CD4-positive, alpha-beta memory T cell (primary cell): ENCODE measurements around the gene RANGRF. TPM values are rescaled to one million over a fixed set of nuclear protein-coding genes. Genes with fewer than 3 reads are reported as not detected.

Experiments used
- CTCF ChIA-PET: fragments of 350-600 bp; sonication (Branson Sonifier 250); formaldehyde crosslinking; loops from one replicate; lab custom pipeline; 2021; ENCODE audit warnings: inconsistent platforms; ENCODE audit not compliant: partially characterized antibody; lab: Charles Lee
- POLR2A ChIA-PET: fragments of 350-600 bp; sonication (Branson Sonifier 250); formaldehyde crosslinking; loops from one replicate; lab custom pipeline; 2021; ENCODE audit not compliant: partially characterized antibody; lab: Charles Lee
- DNase-seq, 5 donors: peaks; one replicate each; pipeline versions ENCODE4 v3.0.0 to v3.0.0-alpha.2; 2020 to 2022; ENCODE audit warnings: mixed read lengths in 1 of 5
- H3K27ac ChIP-seq: one replicate; pipeline ENCODE4 v1.7.0; 2013; ENCODE audit warnings: low read depth, low read length
- H3K27me3 ChIP-seq: 2 replicates; pipeline ENCODE4 v1.7.0; 2013; ENCODE audit warnings: mild to moderate bottlenecking, low read length, moderate library complexity; ENCODE audit not compliant: insufficient read depth
- H3K36me3 ChIP-seq: 2 replicates; pipeline ENCODE4 v1.7.0; 2013; ENCODE audit warnings: mild to moderate bottlenecking, low read length, moderate library complexity; ENCODE audit not compliant: insufficient read depth
- H3K4me1 ChIP-seq: 2 replicates; pipeline ENCODE4 v1.7.0; 2013; ENCODE audit warnings: mild to moderate bottlenecking, low read length, moderate library complexity; ENCODE audit not compliant: insufficient read depth
- H3K4me3 ChIP-seq, 2 donors: one replicate each; pipeline ENCODE4 v1.7.0; 2013; ENCODE audit warnings: low read length in 2 of 2, mild to moderate bottlenecking in 1 of 2
- H3K9me3 ChIP-seq, 2 donors: one replicate each; pipeline ENCODE4 v1.7.0; 2013; ENCODE audit warnings: low read length in 2 of 2, control low read depth in 1 of 2; ENCODE audit not compliant: control insufficient read depth in 1 of 2
- H3K27ac Mint-ChIP-seq, 7 donors: one replicate each; pipeline ENCODE4 v1.8.0; 2020 to 2021; ENCODE audit warnings: mixed read lengths in 7 of 7, mild to moderate bottlenecking in 6 of 7, inconsistent platforms in 3 of 7, moderate library complexity in 3 of 7
- H3K27me3 Mint-ChIP-seq, 2 donors: one replicate each; pipeline ENCODE4 v1.8.0; 2020 to 2021; ENCODE audit warnings: mixed read lengths in 2 of 2
- H3K36me3 Mint-ChIP-seq, 2 donors: one replicate each; pipeline ENCODE4 v1.8.0; 2020 to 2021; ENCODE audit warnings: mixed read lengths in 2 of 2, inconsistent platforms in 1 of 2, mild to moderate bottlenecking in 1 of 2
- H3K4me1 Mint-ChIP-seq, 4 donors: one replicate each; pipeline ENCODE4 v1.8.0; 2020 to 2021; ENCODE audit warnings: mixed read lengths in 4 of 4, mild to moderate bottlenecking in 1 of 4
- H3K4me3 Mint-ChIP-seq, 8 donors: one replicate each; pipeline ENCODE4 v1.8.0; 2020 to 2021; ENCODE audit warnings: mixed read lengths in 8 of 8, mild to moderate bottlenecking in 7 of 8, moderate library complexity in 6 of 8, inconsistent platforms in 3 of 8
- H3K9me3 Mint-ChIP-seq, 8 donors: one replicate each; pipeline ENCODE4 v1.8.0; 2020 to 2021; ENCODE audit warnings: mixed read lengths in 8 of 8, mild to moderate bottlenecking in 5 of 8, inconsistent platforms in 3 of 8, moderate library complexity in 1 of 8
- intact Hi-C: fragments of 100-400 bp; cut with micrococcal nuclease; formaldehyde crosslinking; loops from one replicate; pipeline ENCODE4 v1.15.1; 2023
- polyA plus RNA-seq, 2 donors: library from polyadenylated mRNA; unstranded; fragments of 300-500 nt; fragmentation: Illumina TruSeq; gene quantifications; one replicate each; pipeline ENCODE4 v1.2.3, GENCODE V29; 2021
- total RNA-seq, 2 experiments: library from RNA; stranded (reverse); gene quantifications; one replicate each; pipeline ENCODE4 v1.2.3, GENCODE V29; 2021

The RANGRF gene
- total and polyA plus RNA-seq, 4 experiments from 2014 or later, result 39.7 to 96.2 (median 60.1) TPM

- Histone ChIP-seq H3K36me3 (no peaks in the 10 kb centered on the region), H3K9me3 (no peaks in the 10 kb centered on the region), H3K4me3 (peak overlapping the region; percentile 78 to 92), H3K4me1 (peaks cover 26% of the 10 kb centered on the region), H3K27me3 (no peaks in the 10 kb centered on the region), H3K27ac (peak overlapping the region; percentile 73)
- CTCF ChIA-PET, result interaction anchor here (0.6 to 8.9 kb wide), 22 partner anchors 9 to 379 kb away, joined by 3 to 116 read pairs (median 5); partner anchors contain the start of genes ALOXE3, AURKB, BORCS6 and CTC1
- H3K4me3 Mint-ChIP-seq, result peak overlapping the region; percentile 91 to 97 (median 94)
- H3K27me3 Mint-ChIP-seq, result no peaks in the 10 kb centered on the region
- no peak for DNase-seq
- peaks cover 18 to 50% (median 29%) of the 10 kb centered on the region in 4 donors for H3K4me1 Mint-ChIP-seq
- H3K27ac Mint-ChIP-seq, result peak overlapping the region; percentile 92 to 98 (median 96)
- no peaks in the 10 kb centered on the region for H3K9me3 Mint-ChIP-seq
- H3K36me3 Mint-ChIP-seq, result peaks cover 0 to 3% of the 10 kb centered on the region in 2 donors
- intact Hi-C loops, result loop anchor here (1.0 to 5.0 kb wide), 2 partner anchors 46 to 223 kb away; partner anchors contain the start of gene PFAS
- POLR2A ChIA-PET, result interaction anchor here (0.7 to 3.3 kb wide), 34 partner anchors 9 to 667 kb away, joined by 3 to 107 read pairs (median 4); partner anchors contain the start of genes AURKB, BORCS6, CTC1 and PER1
Observed at GRCh38 chr17:8294814-8295316, 6.4 kb downstream of the RANGRF start.

- Histone ChIP-seq H3K4me3 (no peak overlapping the region), H3K9me3 (no peaks in the 10 kb centered on the region), H3K4me1 (peaks cover 7% of the 10 kb centered on the region), H3K27me3 (no peaks in the 10 kb centered on the region), H3K36me3 (no peaks in the 10 kb centered on the region), H3K27ac (no peak overlapping the region)
- Mint-ChIP-seq H3K4me3 (peak overlapping the region in 1 of 8 donors; percentile 2), H3K4me1 (peaks cover 7 to 21% (median 14%) of the 10 kb centered on the region in 4 donors), H3K27me3 (peaks cover 0 to 1% of the 10 kb centered on the region in 2 donors), H3K27ac (peak overlapping the region; percentile 47 to 90 (median 78)), H3K36me3 (no peaks in the 10 kb centered on the region), H3K9me3 (no peaks in the 10 kb centered on the region)
- ChIA-PET CTCF (interaction anchor here (0.7 to 8.9 kb wide), 26 partner anchors 13 to 240 kb away, joined by 3 to 116 read pairs (median 6); partner anchors contain the start of genes ALOXE3, BORCS6, CTC1 and HES7), POLR2A (interaction anchor here (0.5 to 5.0 kb wide), 7 partner anchors 12 to 181 kb away, joined by 3 to 34 read pairs (median 4); partner anchors contain the start of genes AURKB, CTC1, PFAS and RANGRF)
- intact Hi-C loops, result loop anchor here (1.0 to 2.0 kb wide), 8 partner anchors 53 to 239 kb away; no protein-coding TSS in a partner anchor
- no peak for DNase-seq
Observed at GRCh38 chr17:8300226-8300625, 11.8 kb downstream of the RANGRF start.

GRCh38 chr17:8300627-8301242 is 12.3 kb downstream of the RANGRF start:
- intact Hi-C loops, result loop anchor here (1.0 to 2.0 kb wide), 8 partner anchors 53 to 240 kb away; no protein-coding TSS in a partner anchor
- Histone ChIP-seq H3K27ac (no peak overlapping the region), H3K27me3 (no peaks in the 10 kb centered on the region), H3K4me3 (no peak overlapping the region), H3K9me3 (no peaks in the 10 kb centered on the region), H3K4me1 (peaks cover 7% of the 10 kb centered on the region), H3K36me3 (no peaks in the 10 kb centered on the region)
- Mint-ChIP-seq H3K36me3 (no peaks in the 10 kb centered on the region), H3K27ac (peak overlapping the region in 6 of 7 donors; percentile 47 to 90 (median 83)), H3K4me1 (peaks cover 7 to 16% (median 11%) of the 10 kb centered on the region in 4 donors), H3K27me3 (peaks cover 0 to 1% of the 10 kb centered on the region in 2 donors), H3K9me3 (no peaks in the 10 kb centered on the region), H3K4me3 (peak overlapping the region in 2 of 8 donors; percentile 2)
- POLR2A ChIA-PET, result interaction anchor here (0.5 to 5.0 kb wide), 11 partner anchors 12 to 182 kb away, joined by 3 to 34 read pairs (median 4); partner anchors contain the start of genes AURKB, CTC1, PFAS and RANGRF
- CTCF ChIA-PET, result interaction anchor here (0.6 to 8.9 kb wide), 41 partner anchors 9 to 240 kb away, joined by 3 to 116 read pairs (median 4); partner anchors contain the start of genes ALOXE3, BORCS6, CTC1 and HES7
- peak; percentile 62 to 76 (median 72) for DNase-seq

GRCh38 chr17:8310601-8311123 is 22.2 kb downstream of the RANGRF start:
- Histone ChIP-seq H3K4me1 (no peaks in the 10 kb centered on the region), H3K27ac (no peak overlapping the region), H3K36me3 (no peaks in the 10 kb centered on the region), H3K27me3 (no peaks in the 10 kb centered on the region), H3K4me3 (no peak overlapping the region), H3K9me3 (no peaks in the 10 kb centered on the region)
- ChIA-PET POLR2A (no interaction called here), CTCF (no interaction called here)
- intact Hi-C loops, result no loop called here
- no peaks in the 10 kb centered on the region for H3K36me3 Mint-ChIP-seq
- H3K9me3 Mint-ChIP-seq, result no peaks in the 10 kb centered on the region
- peaks cover 7 to 13% of the 10 kb centered on the region in 2 donors for H3K27me3 Mint-ChIP-seq
- no peak overlapping the region for H3K4me3 Mint-ChIP-seq
- DNase-seq, result no peak
- H3K27ac Mint-ChIP-seq, result no peak overlapping the region
- peaks cover 0 to 4% (median 0%) of the 10 kb centered on the region in 4 donors for H3K4me1 Mint-ChIP-seq

GRCh38 chr17:8311131-8311790 is 22.8 kb downstream of the RANGRF start:
- POLR2A ChIA-PET, result no interaction called here
- H3K27ac Mint-ChIP-seq, result no peak overlapping the region
- peaks cover 0 to 4% (median 0%) of the 10 kb centered on the region in 4 donors for H3K4me1 Mint-ChIP-seq
- Histone ChIP-seq H3K9me3 (no peaks in the 10 kb centered on the region), H3K4me1 (no peaks in the 10 kb centered on the region), H3K4me3 (no peak overlapping the region), H3K27ac (no peak overlapping the region), H3K36me3 (no peaks in the 10 kb centered on the region), H3K27me3 (no peaks in the 10 kb centered on the region)
- H3K36me3 Mint-ChIP-seq, result no peaks in the 10 kb centered on the region
- CTCF ChIA-PET, result no interaction called here
- no peak for DNase-seq
- H3K9me3 Mint-ChIP-seq, result no peaks in the 10 kb centered on the region
- intact Hi-C loops, result no loop called here
- H3K27me3 Mint-ChIP-seq, result peaks cover 7 to 17% of the 10 kb centered on the region in 2 donors
- no peak overlapping the region for H3K4me3 Mint-ChIP-seq

GRCh38 chr17:8312251-8312650 is 23.8 kb downstream of the RANGRF start:
- intact Hi-C loops, result no loop called here
- ChIA-PET CTCF (no interaction called here), POLR2A (no interaction called here)
- H3K9me3 Mint-ChIP-seq, result no peaks in the 10 kb centered on the region
- no peak overlapping the region for H3K4me3 Mint-ChIP-seq
- no peak overlapping the region for H3K27ac Mint-ChIP-seq
- H3K27me3 Mint-ChIP-seq, result peaks cover 7 to 17% of the 10 kb centered on the region in 2 donors
- Histone ChIP-seq H3K4me3 (no peak overlapping the region), H3K4me1 (no peaks in the 10 kb centered on the region), H3K27ac (no peak overlapping the region), H3K36me3 (no peaks in the 10 kb centered on the region), H3K9me3 (no peaks in the 10 kb centered on the region), H3K27me3 (no peaks in the 10 kb centered on the region)
- peaks cover 0 to 4% (median 0%) of the 10 kb centered on the region in 4 donors for H3K4me1 Mint-ChIP-seq
- DNase-seq, result no peak
- H3K36me3 Mint-ChIP-seq, result no peaks in the 10 kb centered on the region
